ENCODE measurements around the gene NLK. TPM values are rescaled to one million over a fixed set of nuclear protein-coding genes. Genes with fewer than 3 reads are reported as not detected.
"Not testable (repeated sequence)": the region's sequence is repeated elsewhere in the genome, so short reads cannot be mapped to it uniquely, and the experiment has no call there.

Gene NLK
- total RNA-seq, 3 donors from 2014 or later: 9.8 to 11.2 (median 10.9) TPM

- no peaks in the 10 kb centered on the region for H3K9me3 Mint-ChIP-seq
- H3K4me1 Mint-ChIP-seq (ENCODE audit: low read depth): no peaks in the 10 kb centered on the region
- no peak for ATAC-seq
- no peak overlapping the region for H3K4me3 Mint-ChIP-seq
- DNase-seq: no peak
- H3K36me3 Mint-ChIP-seq (ENCODE audit: insufficient read depth): peaks cover 3% of the 10 kb centered on the region
- H3K27me3 Mint-ChIP-seq (ENCODE audit: low read depth): peaks cover 7% of the 10 kb centered on the region
These were observed 162.3 kb downstream of the NLK start for GRCh38 chr17:28204751-28205150.

- peaks cover 3% of the 10 kb centered on the region for H3K36me3 Mint-ChIP-seq (ENCODE audit: insufficient read depth)
- H3K9me3 Mint-ChIP-seq: peaks cover 5% of the 10 kb centered on the region
- peaks cover 7% of the 10 kb centered on the region for H3K27me3 Mint-ChIP-seq (ENCODE audit: low read depth)
- H3K4me3 Mint-ChIP-seq: no peak overlapping the region
- DNase-seq (no peak), ATAC-seq (no peak)
- H3K4me1 Mint-ChIP-seq (ENCODE audit: low read depth): no peaks in the 10 kb centered on the region
These were observed 163.8 kb downstream of the NLK start for GRCh38 chr17:28206292-28206691.

GRCh38 chr17:28211811-28212210, 169.3 kb downstream of the NLK start:
- Mint-ChIP-seq H3K36me3 (ENCODE audit: insufficient read depth) (peaks cover 3% of the 10 kb centered on the region), H3K27me3 (ENCODE audit: low read depth) (peaks cover 2% of the 10 kb centered on the region), H3K4me3 (no peak overlapping the region), H3K9me3 (peaks cover 5% of the 10 kb centered on the region), H3K4me1 (ENCODE audit: low read depth) (no peaks in the 10 kb centered on the region)
- no peak for ATAC-seq
- no peak for DNase-seq

GRCh38 chr17:28213578-28213977, 171.1 kb downstream of the NLK start:
- not testable (repeated sequence) for H3K9me3 Mint-ChIP-seq; H3K27me3 Mint-ChIP-seq (ENCODE audit: low read depth); H3K4me3 Mint-ChIP-seq; H3K4me1 Mint-ChIP-seq (ENCODE audit: low read depth); DNase-seq; ATAC-seq; H3K36me3 Mint-ChIP-seq (ENCODE audit: insufficient read depth)

GRCh38 chr17:28216052-28216451, 173.6 kb downstream of the NLK start:
- ATAC-seq (no peak), DNase-seq (no peak)
- Mint-ChIP-seq H3K9me3 (peaks cover under 1% of the 10 kb centered on the region), H3K36me3 (ENCODE audit: insufficient read depth) (no peaks in the 10 kb centered on the region), H3K4me3 (no peak overlapping the region), H3K4me1 (ENCODE audit: low read depth) (no peaks in the 10 kb centered on the region), H3K27me3 (ENCODE audit: low read depth) (peaks cover 2% of the 10 kb centered on the region)

- Mint-ChIP-seq H3K4me3 (no peak overlapping the region), H3K36me3 (ENCODE audit: insufficient read depth) (no peaks in the 10 kb centered on the region), H3K27me3 (ENCODE audit: low read depth) (peaks cover 2% of the 10 kb centered on the region), H3K4me1 (ENCODE audit: low read depth) (no peaks in the 10 kb centered on the region), H3K9me3 (no peaks in the 10 kb centered on the region)
- DNase-seq: no peak
- ATAC-seq: peak in 1 of 2 donors; percentile 43
These were observed 174.1 kb downstream of the NLK start for GRCh38 chr17:28216528-28216927.

GRCh38 chr17:28219771-28220170, 177.3 kb downstream of the NLK start:
- Mint-ChIP-seq H3K4me3 (no peak overlapping the region), H3K9me3 (no peaks in the 10 kb centered on the region), H3K27me3 (ENCODE audit: low read depth) (peaks cover 2% of the 10 kb centered on the region), H3K36me3 (ENCODE audit: insufficient read depth) (no peaks in the 10 kb centered on the region), H3K4me1 (ENCODE audit: low read depth) (no peaks in the 10 kb centered on the region)
- DNase-seq: no peak
- no peak for ATAC-seq

- H3K9me3 Mint-ChIP-seq: no peaks in the 10 kb centered on the region
- DNase-seq (no peak), ATAC-seq (no peak)
- H3K36me3 Mint-ChIP-seq (ENCODE audit: insufficient read depth): no peaks in the 10 kb centered on the region
- H3K4me3 Mint-ChIP-seq: no peak overlapping the region
- peaks cover 15% of the 10 kb centered on the region for H3K27me3 Mint-ChIP-seq (ENCODE audit: low read depth)
- no peaks in the 10 kb centered on the region for H3K4me1 Mint-ChIP-seq (ENCODE audit: low read depth)
These were observed 179.4 kb downstream of the NLK start for GRCh38 chr17:28221751-28222414.

GRCh38 chr17:28225271-28225670, 182.8 kb downstream of the NLK start:
- no peak for DNase-seq
- H3K27me3 Mint-ChIP-seq (ENCODE audit: low read depth): peaks cover 40% of the 10 kb centered on the region
- peaks cover 11% of the 10 kb centered on the region for H3K4me1 Mint-ChIP-seq (ENCODE audit: low read depth)
- no peak for ATAC-seq
- no peaks in the 10 kb centered on the region for H3K36me3 Mint-ChIP-seq (ENCODE audit: insufficient read depth)
- H3K9me3 Mint-ChIP-seq: no peaks in the 10 kb centered on the region
- no peak overlapping the region for H3K4me3 Mint-ChIP-seq

- Mint-ChIP-seq H3K36me3 (ENCODE audit: insufficient read depth) (no peaks in the 10 kb centered on the region), H3K4me1 (ENCODE audit: low read depth) (peaks cover 12% of the 10 kb centered on the region), H3K9me3 (no peaks in the 10 kb centered on the region), H3K4me3 (no peak overlapping the region), H3K27me3 (ENCODE audit: low read depth) (peaks cover 46% of the 10 kb centered on the region)
- DNase-seq (no peak), ATAC-seq (no peak)
These were observed 183.4 kb downstream of the NLK start for GRCh38 chr17:28225867-28226266.

GRCh38 chr17:28226563-28227315, 184.3 kb downstream of the NLK start:
- Mint-ChIP-seq H3K4me1 (ENCODE audit: low read depth) (peaks cover 12% of the 10 kb centered on the region), H3K36me3 (ENCODE audit: insufficient read depth) (no peaks in the 10 kb centered on the region), H3K27me3 (ENCODE audit: low read depth) (peaks cover 48% of the 10 kb centered on the region), H3K4me3 (no peak overlapping the region), H3K9me3 (no peaks in the 10 kb centered on the region)
- no peak for ATAC-seq
- DNase-seq: no peak

- Mint-ChIP-seq H3K4me3 (peak overlapping the region; percentile 77), H3K36me3 (ENCODE audit: insufficient read depth) (no peaks in the 10 kb centered on the region), H3K4me1 (ENCODE audit: low read depth) (peaks cover 12% of the 10 kb centered on the region), H3K9me3 (no peaks in the 10 kb centered on the region), H3K27me3 (ENCODE audit: low read depth) (peaks cover 52% of the 10 kb centered on the region)
- no peak for DNase-seq
- ATAC-seq: peak; percentile 54 to 60
These were observed 185.0 kb downstream of the NLK start for GRCh38 chr17:28227316-28228108.

GRCh38 chr17:28228109-28228840, 185.8 kb downstream of the NLK start:
- Mint-ChIP-seq H3K4me3 (peak overlapping the region; percentile 77), H3K36me3 (ENCODE audit: insufficient read depth) (no peaks in the 10 kb centered on the region), H3K27me3 (ENCODE audit: low read depth) (peaks cover 55% of the 10 kb centered on the region), H3K9me3 (no peaks in the 10 kb centered on the region), H3K4me1 (ENCODE audit: low read depth) (peaks cover 12% of the 10 kb centered on the region)
- no peak for ATAC-seq
- DNase-seq: no peak

Data from activated T-cell treated with anti-CD3 and anti-CD28 coated beads, Interleukin-2, amount 50 U/mL, for 4 hours (primary cell).